ENCODE measurements around the gene RNF10.

RNF10 gene

GRCh38 chr12:120563495-120563894, 29.3 kb downstream of the RNF10 start:
- Histone ChIP-seq H3K4me1 (ENCODE audit: control insufficient read depth, low read length) (no peaks in the 10 kb centered on the region), H3K27me3 (ENCODE audit: control insufficient read depth, low read length) (no peaks in the 10 kb centered on the region), H3K4me2 (ENCODE audit: low read length) (no peak overlapping the region), H4K20me1 (ENCODE audit: control insufficient read depth, insufficient read depth, low read depth, low read length) (no peaks in the 10 kb centered on the region), H3K4me3 (ENCODE audit: low read length) (no peak overlapping the region), H3K79me2 (ENCODE audit: control insufficient read depth, low read length) (peaks cover 2% of the 10 kb centered on the region; the same call in 1 of the 2 replicates), H3K36me3 (ENCODE audit: control insufficient read depth, low read length) (peaks cover 80% of the 10 kb centered on the region), H3K9me3 (ENCODE audit: control insufficient read depth, insufficient read depth, low read length) (no peaks in the 10 kb centered on the region), H3F3A (ENCODE audit: control insufficient read depth, insufficient read depth) (no peaks in the 10 kb centered on the region), H3K27ac (ENCODE audit: low read depth, low read length) (no peak overlapping the region), H3K9me2 (replicated peaks; ENCODE audit: control insufficient read depth, low read length) (no peaks in the 10 kb centered on the region)
- TF ChIP-seq EZH2phosphoT487 (IDR thresholded peaks at IDR 0.05; ENCODE audit: borderline replicate concordance, low read length) (no peak), CTCF (IDR thresholded peaks at IDR 0.05; ENCODE audit: low read depth, low read length, poor library complexity, severe bottlenecking) (no peak)

GRCh38 chr12:120571299-120571698, 37.1 kb downstream of the RNF10 start:
- TF ChIP-seq EZH2phosphoT487 (IDR thresholded peaks at IDR 0.05; ENCODE audit: borderline replicate concordance, low read length) = no peak
- no peak for TF ChIP-seq CTCF (IDR thresholded peaks at IDR 0.05; ENCODE audit: low read depth, low read length, poor library complexity, severe bottlenecking)
- no peak overlapping the region for H3K27ac ChIP-seq (ENCODE audit: low read depth, low read length)
- H3K27me3 ChIP-seq (ENCODE audit: control insufficient read depth, low read length) = no peaks in the 10 kb centered on the region
- H3K79me2 ChIP-seq (ENCODE audit: control insufficient read depth, low read length) = no peaks in the 10 kb centered on the region
- H3K4me3 ChIP-seq (ENCODE audit: low read length) = no peak overlapping the region
- H3K4me2 ChIP-seq (ENCODE audit: low read length) = no peak overlapping the region
- H3F3A ChIP-seq (ENCODE audit: control insufficient read depth, insufficient read depth) = peaks cover 3% of the 10 kb centered on the region
- no peaks in the 10 kb centered on the region for H3K4me1 ChIP-seq (ENCODE audit: control insufficient read depth, low read length)
- H3K9me2 ChIP-seq (replicated peaks; ENCODE audit: control insufficient read depth, low read length) = no peaks in the 10 kb centered on the region
- no peaks in the 10 kb centered on the region for H3K9me3 ChIP-seq (ENCODE audit: control insufficient read depth, insufficient read depth, low read length)
- H4K20me1 ChIP-seq (ENCODE audit: control insufficient read depth, insufficient read depth, low read depth, low read length) = no peaks in the 10 kb centered on the region
- H3K36me3 ChIP-seq (ENCODE audit: control insufficient read depth, low read length) = peaks cover 85% of the 10 kb centered on the region

- H3K27ac ChIP-seq (ENCODE audit: low read depth, low read length) = no peak overlapping the region
- no peaks in the 10 kb centered on the region for H3K27me3 ChIP-seq (ENCODE audit: control insufficient read depth, low read length)
- H3K36me3 ChIP-seq (ENCODE audit: control insufficient read depth, low read length) = peaks cover 93% of the 10 kb centered on the region
- no peaks in the 10 kb centered on the region for H4K20me1 ChIP-seq (ENCODE audit: control insufficient read depth, insufficient read depth, low read depth, low read length)
- H3K4me2 ChIP-seq (ENCODE audit: low read length) = no peak overlapping the region
- no peaks in the 10 kb centered on the region for H3K4me1 ChIP-seq (ENCODE audit: control insufficient read depth, low read length)
- H3K9me3 ChIP-seq (ENCODE audit: control insufficient read depth, insufficient read depth, low read length) = no peaks in the 10 kb centered on the region
- H3K9me2 ChIP-seq (replicated peaks; ENCODE audit: control insufficient read depth, low read length) = no peaks in the 10 kb centered on the region
- H3F3A ChIP-seq (ENCODE audit: control insufficient read depth, insufficient read depth) = peaks cover 3% of the 10 kb centered on the region
- no peak overlapping the region for H3K4me3 ChIP-seq (ENCODE audit: low read length)
- no peak for TF ChIP-seq EZH2phosphoT487 (IDR thresholded peaks at IDR 0.05; ENCODE audit: borderline replicate concordance, low read length)
- no peak for TF ChIP-seq CTCF (IDR thresholded peaks at IDR 0.05; ENCODE audit: low read depth, low read length, poor library complexity, severe bottlenecking)
- H3K79me2 ChIP-seq (ENCODE audit: control insufficient read depth, low read length) = no peaks in the 10 kb centered on the region
Observed at GRCh38 chr12:120573560-120573959, 39.4 kb downstream of the RNF10 start.

- H3K36me3 ChIP-seq (ENCODE audit: control insufficient read depth, low read length) = peaks cover 93% of the 10 kb centered on the region
Observed at GRCh38 chr12:120574106-120574505, 40.0 kb downstream of the RNF10 start.

More at GRCh38 chr12:120574106-120574505, 40.0 kb downstream of the RNF10 start:
- no peak overlapping the region for H3K4me2 ChIP-seq (ENCODE audit: low read length)
- no peak overlapping the region for H3K4me3 ChIP-seq (ENCODE audit: low read length)
- no peaks in the 10 kb centered on the region for H3K79me2 ChIP-seq (ENCODE audit: control insufficient read depth, low read length)
- TF ChIP-seq CTCF (IDR thresholded peaks at IDR 0.05; ENCODE audit: low read depth, low read length, poor library complexity, severe bottlenecking) (no peak), EZH2phosphoT487 (IDR thresholded peaks at IDR 0.05; ENCODE audit: borderline replicate concordance, low read length) (no peak)
- H3K27me3 ChIP-seq (ENCODE audit: control insufficient read depth, low read length) = no peaks in the 10 kb centered on the region
- H3K9me2 ChIP-seq (replicated peaks; ENCODE audit: control insufficient read depth, low read length) = no peaks in the 10 kb centered on the region
- H3K4me1 ChIP-seq (ENCODE audit: control insufficient read depth, low read length) = no peaks in the 10 kb centered on the region
- peaks cover 3% of the 10 kb centered on the region for H3F3A ChIP-seq (ENCODE audit: control insufficient read depth, insufficient read depth)
- H4K20me1 ChIP-seq (ENCODE audit: control insufficient read depth, insufficient read depth, low read depth, low read length) = no peaks in the 10 kb centered on the region
- H3K9me3 ChIP-seq (ENCODE audit: control insufficient read depth, insufficient read depth, low read length) = no peaks in the 10 kb centered on the region
- no peak overlapping the region for H3K27ac ChIP-seq (ENCODE audit: low read depth, low read length)

All from DOHH2 (cell line).